GM10847 (cell line): ENCODE results near the gene CCBE1.

ENCODE experiments used
- POLR2A ChIP-seq: IDR thresholded peaks from 2 replicates; pipeline ENCODE4 v1.6.1; 2011; ENCODE audit not compliant: insufficient read length; ENCODE audit errors: extremely low read depth

The CCBE1 gene

GRCh38 chr18:59719544-59720181, 22.4 kb upstream of the CCBE1 start:
- no peak for TF ChIP-seq POLR2A

- no peak for TF ChIP-seq POLR2A
These were observed 21.4 kb upstream of the CCBE1 start for GRCh38 chr18:59718464-59719157.

- TF ChIP-seq POLR2A, result no peak
These were observed 20.9 kb upstream of the CCBE1 start for GRCh38 chr18:59718108-59718463.

- no peak for TF ChIP-seq POLR2A
These were observed 20.1 kb upstream of the CCBE1 start for GRCh38 chr18:59717291-59717690.

GRCh38 chr18:59715966-59716369, 18.7 kb upstream of the CCBE1 start:
- no peak for TF ChIP-seq POLR2A

GRCh38 chr18:59715445-59715844, 18.2 kb upstream of the CCBE1 start:
- TF ChIP-seq POLR2A, result no peak

- no peak for TF ChIP-seq POLR2A
These were observed 15.1 kb upstream of the CCBE1 start for GRCh38 chr18:59712311-59712710.

GRCh38 chr18:59708988-59709387, 11.8 kb upstream of the CCBE1 start:
- no peak for TF ChIP-seq POLR2A

GRCh38 chr18:59707306-59707705, 10.1 kb upstream of the CCBE1 start:
- TF ChIP-seq POLR2A, result no peak

GRCh38 chr18:59706499-59706898, 9.3 kb upstream of the CCBE1 start:
- no peak for TF ChIP-seq POLR2A

- TF ChIP-seq POLR2A, result no peak
These were observed 7.9 kb upstream of the CCBE1 start for GRCh38 chr18:59705145-59705544.

GRCh38 chr18:59704146-59704545, 6.9 kb upstream of the CCBE1 start:
- no peak for TF ChIP-seq POLR2A

GRCh38 chr18:59701272-59701671, 4.0 kb upstream of the CCBE1 start:
- TF ChIP-seq POLR2A, result no peak

- TF ChIP-seq POLR2A, result no peak
These were observed 3.3 kb upstream of the CCBE1 start for GRCh38 chr18:59700535-59700967.

GRCh38 chr18:59699750-59700534, 2.7 kb upstream of the CCBE1 start:
- no peak for TF ChIP-seq POLR2A

- TF ChIP-seq POLR2A, result no peak
These were observed 1.8 kb upstream of the CCBE1 start for GRCh38 chr18:59699061-59699460.
